K562 (cell line): ENCODE measurements around the gene EOGT. TPM values are rescaled to one million over a fixed set of nuclear protein-coding genes. Genes with fewer than 3 reads are reported as not detected.
A peak's percentile ranks its signal among the peaks of the same experiment; 100 is the strongest.

Source experiments
- ATAC-seq: fragments of 200-7000 bp; cut with Tn5 transposase; 3 replicates; pipeline ENCODE4 v1.9.1; 2020; ENCODE audit warnings: moderate library complexity
- BruUV-seq: library from RNA; stranded (reverse); fragments of 400-500 nt; replicated peaks from 2 replicates; lab custom pipeline; 2021; lab: Mats Ljungman, UMichigan
- CTCF ChIA-PET: fragments of 300-600 bp; formaldehyde crosslinking; extraction: SDS; loops from one replicate; lab custom pipeline; 2021; ENCODE audit warnings: low intra/inter-chr PET ratio; lab: Yijun Ruan, JAX
- POLR2A ChIA-PET: fragments of 300-600, 350-650 bp; sonication (Branson Sonifier 250); formaldehyde crosslinking; extraction: SDS; loops from one replicate; lab custom pipeline; 2021; ENCODE audit warnings: antibody characterized with exemption, inconsistent platforms; lab: Yijun Ruan, JAX
- DNase-seq, 4 experiments: peaks; one replicate each; pipeline versions ENCODE4 v3.0.0 to v3.0.0-alpha.2; 2011 to 2018; ENCODE audit warnings: low spot score in 3 of 4, mixed read lengths in 3 of 4; ENCODE audit errors: extremely low read depth in 1 of 4
- FAIRE-seq: peaks from 2 replicates; lab custom pipeline; 2011; peaks lifted over from hg19 to GRCh38; lab: Jason Lieb, UNC
- H2AFZ ChIP-seq: 2 replicates; pipeline ENCODE4 v1.6.0; 2011; ENCODE audit warnings: low read depth, low read length, control low read depth, inconsistent platforms
- H3K27ac ChIP-seq: fragments of 200-600 bp; 3 replicates; pipeline ENCODE4 v1.8.0; 2011; ENCODE audit warnings: low read depth, mild to moderate bottlenecking, control low read depth, inconsistent platforms, low read length, moderate library complexity, mixed read lengths; ENCODE audit errors: extremely low read depth
- H3K27me3 ChIP-seq, 2 experiments: fragments of 300-600 bp in 1 of 2; 2 replicates in 1 of 2; 3 replicates in 1 of 2; pipeline versions ENCODE4 v1.6.0 to v1.8.0; 2011; ENCODE audit warnings: inconsistent platforms in 2 of 2, low read length in 2 of 2, mild to moderate bottlenecking in 1 of 2, mixed read lengths in 1 of 2, moderate library complexity in 1 of 2; ENCODE audit not compliant: control insufficient read depth in 2 of 2, insufficient read depth in 2 of 2
- H3K36me3 ChIP-seq: fragments of 300-600 bp; 3 replicates; pipeline ENCODE4 v1.8.0; 2011; ENCODE audit warnings: mild to moderate bottlenecking, low read length, inconsistent platforms; ENCODE audit not compliant: control insufficient read depth, insufficient read depth
- H3K4me1 ChIP-seq, 2 experiments: fragments of 200-600 bp in 1 of 2; replicated peaks in 1 of 2; 2 replicates in 1 of 2; 3 replicates in 1 of 2; pipeline versions ENCODE4 v1.5.1 to v1.8.0; 2011; ENCODE audit warnings: inconsistent platforms in 2 of 2, low read length in 2 of 2, mild to moderate bottlenecking in 1 of 2, mixed read lengths in 1 of 2, moderate library complexity in 1 of 2; ENCODE audit not compliant: control insufficient read depth in 2 of 2, insufficient read depth in 2 of 2
- H3K4me2 ChIP-seq: 2 replicates; pipeline ENCODE4 v1.6.1; 2011; ENCODE audit warnings: low read length, control low read depth, inconsistent platforms, mixed read lengths; ENCODE audit not compliant: insufficient read depth
- H3K4me3 ChIP-seq: fragments of 200-600 bp; sonication (generic), shearing (Covaris generic); 2 replicates; pipeline ENCODE4 v1.5.1; 2016; ENCODE audit warnings: control low read depth, inconsistent platforms
- H3K79me2 ChIP-seq: fragments of 200-600 bp; 3 replicates; pipeline ENCODE4 v1.8.0; 2011; ENCODE audit warnings: low read length, inconsistent platforms; ENCODE audit not compliant: control insufficient read depth, insufficient read depth
- H3K9ac ChIP-seq, 2 experiments: 2 replicates each; pipeline versions ENCODE4 v1.6.0 to v1.6.1; 2011; ENCODE audit warnings: low read depth in 2 of 2, low read length in 2 of 2, control low read depth in 1 of 2, inconsistent platforms in 1 of 2, mild to moderate bottlenecking in 1 of 2, mixed read lengths in 1 of 2; ENCODE audit not compliant: insufficient read depth in 1 of 2
- H3K9me1 ChIP-seq: one replicate; pipeline ENCODE4 v1.6.0; 2011; ENCODE audit warnings: inconsistent platforms, mild to moderate bottlenecking, low read length, moderate library complexity; ENCODE audit not compliant: control insufficient read depth, insufficient read depth
- H3K9me3 ChIP-seq: replicated peaks from 2 replicates; pipeline ENCODE4 v1.5.1; 2011; ENCODE audit warnings: low read depth, low read length, inconsistent platforms; ENCODE audit not compliant: control insufficient read depth, insufficient read depth
- H4K20me1 ChIP-seq: replicated peaks from 2 replicates; pipeline ENCODE4 v1.6.1; 2011; ENCODE audit warnings: low read length, inconsistent platforms, mixed read lengths; ENCODE audit not compliant: control insufficient read depth, insufficient read depth
- ARID1B ChIP-seq: fragments of 450-650 bp; IDR thresholded peaks from 2 replicates; pipeline ENCODE4 v1.6.1; 2016; ENCODE audit warnings: antibody characterized with exemption, mild to moderate bottlenecking, inconsistent platforms
- CHCHD3 ChIP-seq: fragments of 250-450 bp; sonication (Bioruptor Pico); IDR thresholded peaks from 2 replicates; pipeline ENCODE4 v2.1.2; 2022; ENCODE audit warnings: mild to moderate bottlenecking
- E2F4 ChIP-seq: sonication (generic); formaldehyde crosslinking; IDR thresholded peaks from 2 replicates; pipeline ENCODE4 v1.8.0; 2022; ENCODE audit warnings: mild to moderate bottlenecking, low read depth, missing genetic modification reagents
- E2F6 ChIP-seq, 2 experiments: IDR thresholded peaks; 2 replicates each; pipeline ENCODE4 v1.6.1; 2011; ENCODE audit warnings: borderline replicate concordance in 1 of 2, control low read depth in 1 of 2, low read depth in 1 of 2, low read length in 1 of 2, mild to moderate bottlenecking in 1 of 2, mixed read lengths in 1 of 2, moderate library complexity in 1 of 2; ENCODE audit not compliant: insufficient read depth in 1 of 2, insufficient read length in 1 of 2, poor library complexity in 1 of 2, severe bottlenecking in 1 of 2; ENCODE audit errors: extremely low read depth in 1 of 2
- ELF4 ChIP-seq: fragments of 450-650 bp; formaldehyde crosslinking; IDR thresholded peaks from 2 replicates; pipeline ENCODE4 v1.4.0; 2022; ENCODE audit warnings: missing genetic modification characterization
- MITF ChIP-seq: IDR thresholded peaks from 2 replicates; pipeline ENCODE4 v1.6.1; 2014; ENCODE audit warnings: antibody characterized with exemption
- POLR2H ChIP-seq: IDR thresholded peaks from 2 replicates; pipeline ENCODE4 v1.6.1; 2016; ENCODE audit warnings: missing genetic modification characterization, low read depth, mild to moderate bottlenecking, control low read depth, missing compliant biosample characterization, moderate library complexity
- PPARD ChIP-seq: fragments of 250-450 bp; sonication (Bioruptor Pico); IDR thresholded peaks from 2 replicates; pipeline ENCODE4 v1.8.0; 2022; ENCODE audit warnings: inconsistent platforms, mild to moderate bottlenecking, moderate library complexity
- ZFP36 ChIP-seq: fragments of 150-350 bp; IDR thresholded peaks from 2 replicates; pipeline ENCODE4 v1.6.1; 2018; ENCODE audit warnings: low read length, low read depth; ENCODE audit not compliant: partially characterized antibody
- ZNF655 ChIP-seq: fragments of 250-450 bp; sonication (Bioruptor Pico); IDR thresholded peaks from 2 replicates; pipeline ENCODE4 v1.5.0; 2021
- WGBS: fragments of 100-300 bp; shearing (Covaris generic); methylation state at CpG from one replicate; pipeline ENCODE4 v1.1.6; 2016; ENCODE audit warnings: low coverage, mixed read lengths; ENCODE audit not compliant: insufficient coverage; ENCODE audit errors: missing lambda C conversion rate; 5-methylcytosine and 5-hydroxymethylcytosine counted together
- in situ Hi-C: fragments of 300-500 bp; cut with MboI; formaldehyde crosslinking; loops from 4 replicates; pipeline ENCODE4 v1.15.0; 2018; ENCODE audit warnings: inconsistent platforms, mixed read lengths
- intact Hi-C: fragments of 100-400 bp; cut with micrococcal nuclease; formaldehyde crosslinking; loops from 2 replicates; pipeline ENCODE4 v1.14.2; 2022
- polyA plus RNA-seq, 8 experiments: library from polyadenylated mRNA; depleted of rRNA in 4 of 8; stranded (reverse) in 5 of 8; unstranded in 3 of 8; fragments of >200 nt; fragmentation: Nextera tagmentation in 2 of 8; fragmentation: Illumina TruSeq in 1 of 8; extraction: Ambion mirVana in 2 of 8; extraction: Trizol in 1 of 8; gene quantifications; 2 replicates each; pipeline versions ENCODE4 v1.2.1 to v1.2.3, GENCODE V29; 2011 to 2014; ENCODE audit warnings: inconsistent platforms in 1 of 8, missing spikeins in 1 of 8
- total RNA-seq, 7 experiments: library from RNA; depleted of rRNA in 6 of 7; stranded (reverse); fragments of >200 nt in 6 of 7; fragmentation: Illumina TruSeq in 2 of 7; extraction: Trizol in 2 of 7; gene quantifications; 2 replicates each; pipeline versions ENCODE4 v1.2.1 to v1.2.3, GENCODE V29; 2011 to 2021; ENCODE audit warnings: low replicate concordance in 1 of 7

The EOGT gene
- total and polyA plus RNA-seq, 9 of the 15 experiments (the other 6 are each of a cell fraction or from before 2014, with no cell fraction given) = 3.6 to 17.9 (median 7.4) TPM

- no peak for TF ChIP-seq ZFP36
- no peak for TF ChIP-seq E2F4 (CRISPR knock-in tag)
Observed at GRCh38 chr3:68997887-68998286, 15.6 kb downstream of the EOGT start (continued).

GRCh38 chr3:68996356-68996995 is 17.0 kb downstream of the EOGT start:
- peaks cover 3 to 4% of the 10 kb centered on the region in 2 experiments; a peak in 2 of 5 replicates for H3K4me1 ChIP-seq
- H3K4me2 ChIP-seq = no peak overlapping the region
- no TSS peak for BruUV-seq
- FAIRE-seq (no peak), ATAC-seq (peak; percentile 59), DNase-seq (peak in 1 of 4 experiments; percentile 7)
- no peaks in the 10 kb centered on the region for H3K9me1 ChIP-seq
- no peak overlapping the region for H3K27ac ChIP-seq
- no peak overlapping the region for H2AFZ ChIP-seq
- 55% methylated on average over 7 of the region's 8 CpGs for WGBS
- H3K4me3 ChIP-seq = no peak overlapping the region
- intact Hi-C loops = no loop called here
- H3K27me3 ChIP-seq = no peaks in the 10 kb centered on the region
- no peaks in the 10 kb centered on the region for H4K20me1 ChIP-seq
- ChIA-PET CTCF (no interaction called here), POLR2A (interaction anchor here (0.9 to 1.7 kb wide), 3 partner anchors 9 to 12 kb away, joined by 5 to 7 read pairs (median 6); no protein-coding TSS in a partner anchor)
- in situ Hi-C loops = no loop called here
- H3K9ac ChIP-seq = peak overlapping the region in 1 of 2 experiments; percentile 22; a peak in 1 of 4 replicates
- peaks cover 23% of the 10 kb centered on the region; the same call in 1 of the 3 replicates for H3K36me3 ChIP-seq
- H3K9me3 ChIP-seq = no peaks in the 10 kb centered on the region
- no peaks in the 10 kb centered on the region for H3K79me2 ChIP-seq
- TF ChIP-seq E2F6 (IDR thresholded peaks at IDR 0.05; ENCODE audit: borderline replicate concordance in 1 of 2, extremely low read depth in 1 of 2, insufficient read depth in 1 of 2, insufficient read length in 1 of 2, low read depth in 1 of 2, low read length in 1 of 2, poor library complexity in 1 of 2, severe bottlenecking in 1 of 2) = no peak
- TF ChIP-seq MITF = no peak
- no peak for TF ChIP-seq CHCHD3 (CRISPR knock-in tag)
- no peak for TF ChIP-seq POLR2H (tag)
- TF ChIP-seq ZNF655 (CRISPR knock-in tag) = no peak
- TF ChIP-seq ELF4 (CRISPR knock-in tag) = no peak
- no peak for TF ChIP-seq PPARD (CRISPR knock-in tag)
- TF ChIP-seq ARID1B = no peak
